Thoracic aorta (tissue), 2 donors: ENCODE data around the gene AP2M1. TPM values are rescaled to one million over a fixed set of nuclear protein-coding genes. Genes with fewer than 3 reads are reported as not detected.

Experiments used
- ATAC-seq: fragments of 150-250 bp; one replicate; pipeline ENCODE4 v1.8.0; 2017; ENCODE audit warnings: low read depth; ENCODE audit not compliant: insufficient number of reproducible peaks, low FRiP score
- DNase-seq: peaks from one replicate; pipeline ENCODE4 v3.0.0-alpha.2; 2020; ENCODE audit warnings: low spot score
- H3K27ac ChIP-seq, 2 donors: fragments of 200-600 bp; sonication (generic); 1 replicate in 1 of 2; 2 replicates in 1 of 2; pipeline ENCODE4 v1.5.1; 2016; ENCODE audit warnings: mild to moderate bottlenecking in 2 of 2, moderate library complexity in 2 of 2
- H3K27me3 ChIP-seq: fragments of 200-600 bp; sonication (generic); replicated peaks from 2 replicates; pipeline ENCODE4 v1.6.0; 2016; ENCODE audit warnings: mild to moderate bottlenecking; ENCODE audit not compliant: insufficient read depth
- H3K36me3 ChIP-seq: fragments of 200-600 bp; sonication (generic); one replicate; pipeline ENCODE4 v1.5.1; 2016
- H3K4me1 ChIP-seq, 2 donors: fragments of 200-600 bp; sonication (generic); 1 replicate in 1 of 2; 2 replicates in 1 of 2; pipeline versions ENCODE4 v1.5.1 to v1.6.0; 2016; ENCODE audit warnings: low read depth in 2 of 2, mild to moderate bottlenecking in 1 of 2; ENCODE audit not compliant: control insufficient read depth in 1 of 2
- H3K4me3 ChIP-seq: fragments of 200-600 bp; sonication (generic); 2 replicates; pipeline ENCODE4 v1.5.1; 2016; ENCODE audit warnings: mild to moderate bottlenecking
- H3K9me3 ChIP-seq: fragments of 200-600 bp; sonication (generic); 2 replicates; pipeline ENCODE4 v1.5.1; 2016
- total RNA-seq, 2 donors: library from RNA; depleted of rRNA; stranded (reverse); fragments of >200 nt; gene quantifications; one replicate each; pipeline versions ENCODE4 v1.1.0 to v1.2.3, GENCODE V29; 2016
- TF ChIP-seq, protein P1 (sequence below): fragments of 200-600 bp; sonication (generic); IDR thresholded peaks from one replicate; pipeline ENCODE4 v1.5.1; 2019; ENCODE audit warnings: antibody characterized with exemption

The AP2M1 gene
- total RNA-seq, 2 donors from 2014 or later: 194 to 203 TPM

- TF ChIP-seq, protein P1, sequence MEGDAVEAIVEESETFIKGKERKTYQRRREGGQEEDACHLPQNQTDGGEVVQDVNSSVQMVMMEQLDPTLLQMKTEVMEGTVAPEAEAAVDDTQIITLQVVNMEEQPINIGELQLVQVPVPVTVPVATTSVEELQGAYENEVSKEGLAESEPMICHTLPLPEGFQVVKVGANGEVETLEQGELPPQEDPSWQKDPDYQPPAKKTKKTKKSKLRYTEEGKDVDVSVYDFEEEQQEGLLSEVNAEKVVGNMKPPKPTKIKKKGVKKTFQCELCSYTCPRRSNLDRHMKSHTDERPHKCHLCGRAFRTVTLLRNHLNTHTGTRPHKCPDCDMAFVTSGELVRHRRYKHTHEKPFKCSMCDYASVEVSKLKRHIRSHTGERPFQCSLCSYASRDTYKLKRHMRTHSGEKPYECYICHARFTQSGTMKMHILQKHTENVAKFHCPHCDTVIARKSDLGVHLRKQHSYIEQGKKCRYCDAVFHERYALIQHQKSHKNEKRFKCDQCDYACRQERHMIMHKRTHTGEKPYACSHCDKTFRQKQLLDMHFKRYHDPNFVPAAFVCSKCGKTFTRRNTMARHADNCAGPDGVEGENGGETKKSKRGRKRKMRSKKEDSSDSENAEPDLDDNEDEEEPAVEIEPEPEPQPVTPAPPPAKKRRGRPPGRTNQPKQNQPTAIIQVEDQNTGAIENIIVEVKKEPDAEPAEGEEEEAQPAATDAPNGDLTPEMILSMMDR: no peak
- H3K36me3 ChIP-seq: peaks cover 61% of the 10 kb centered on the region
- DNase-seq (no peak), ATAC-seq (peak; percentile 44)
- H3K27ac ChIP-seq: peak within 1 kb of the TSS; percentile 71 to 82
- peak within 1 kb of the TSS; percentile 87 for H3K4me3 ChIP-seq
- H3K4me1 ChIP-seq: peaks cover 10 to 24% of the 10 kb centered on the region in 2 donors
- no peaks in the 10 kb centered on the region for H3K9me3 ChIP-seq
- no peaks in the 10 kb centered on the region for H3K27me3 ChIP-seq
These were observed 11.7 kb downstream of the AP2M1 start, which contains the start of gene ABCF3 for GRCh38 chr3:184186184-184186901. ABCF3 (plus strand) TSS chr3:184186199; CDS start chr3:184186208, 9 bp downstream.

GRCh38 chr3:184186902-184187207 lies 12.2 kb downstream of the AP2M1 start:
- Histone ChIP-seq H3K4me3 (peak overlapping the region; percentile 87), H3K9me3 (no peaks in the 10 kb centered on the region), H3K36me3 (peaks cover 61% of the 10 kb centered on the region), H3K27me3 (no peaks in the 10 kb centered on the region), H3K27ac (peak overlapping the region in 1 of 2 donors; percentile 71), H3K4me1 (peaks cover 10 to 24% of the 10 kb centered on the region in 2 donors)
- ATAC-seq (no peak), DNase-seq (no peak)
- TF ChIP-seq, protein P1: no peak

GRCh38 chr3:184188080-184188479 lies 13.4 kb downstream of the AP2M1 start:
- TF ChIP-seq, protein P1: no peak
- H3K4me3 ChIP-seq: no peak overlapping the region
- H3K36me3 ChIP-seq: peaks cover 60% of the 10 kb centered on the region
- no peak overlapping the region for H3K27ac ChIP-seq
- no peak for ATAC-seq
- H3K4me1 ChIP-seq: peaks cover 10 to 24% of the 10 kb centered on the region in 2 donors
- no peaks in the 10 kb centered on the region for H3K27me3 ChIP-seq
- H3K9me3 ChIP-seq: no peaks in the 10 kb centered on the region
- DNase-seq: no peak

GRCh38 chr3:184189421-184189820 lies 14.8 kb downstream of the AP2M1 start:
- no peak for DNase-seq
- Histone ChIP-seq H3K9me3 (no peaks in the 10 kb centered on the region), H3K27me3 (no peaks in the 10 kb centered on the region), H3K27ac (no peak overlapping the region), H3K4me1 (peaks cover 10 to 24% of the 10 kb centered on the region in 2 donors), H3K36me3 (peaks cover 62% of the 10 kb centered on the region), H3K4me3 (no peak overlapping the region)
- TF ChIP-seq, protein P1: no peak
- no peak for ATAC-seq

- Histone ChIP-seq H3K4me1 (peaks cover 0 to 3% of the 10 kb centered on the region in 2 donors), H3K9me3 (no peaks in the 10 kb centered on the region), H3K36me3 (peaks cover 67% of the 10 kb centered on the region), H3K27me3 (no peaks in the 10 kb centered on the region), H3K27ac (no peak overlapping the region), H3K4me3 (no peak overlapping the region)
- DNase-seq: no peak
- no peak for ATAC-seq
- TF ChIP-seq, protein P1: no peak
These were observed 18.2 kb downstream of the AP2M1 start for GRCh38 chr3:184192889-184193288.
